Measurements from ENCODE around the gene CLCA1. TPM values are rescaled to one million over a fixed set of nuclear protein-coding genes. Genes with fewer than 3 reads are reported as not detected.

Gene CLCA1
- total RNA-seq, 1 experiment from 2014 or later: not detected

DNA sequence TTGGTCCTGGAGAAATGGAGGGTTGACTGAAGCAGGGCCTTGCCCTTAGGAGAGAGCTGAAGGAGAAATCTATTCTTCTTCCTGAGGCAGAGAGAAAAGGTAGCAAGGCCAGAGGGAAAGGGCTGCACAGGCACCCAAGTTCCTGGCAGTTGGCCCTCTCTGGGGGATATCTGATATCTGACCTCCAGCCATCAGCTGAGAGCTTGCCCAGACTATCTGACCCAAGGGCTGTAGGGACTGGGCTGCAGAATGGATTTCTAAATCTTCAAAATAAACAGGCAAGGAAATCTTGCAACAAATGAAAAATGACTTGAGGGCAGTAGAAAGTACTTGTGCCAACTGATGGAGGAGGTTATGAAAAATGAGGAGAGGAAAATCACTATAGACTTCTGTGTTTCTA is 45.3 kb upstream of the CLCA1 start:
- H3K4me1 Mint-ChIP-seq: peaks cover 2 to 5% of the 10 kb centered on the region in 2 experiments
- H3K79me2 ChIP-seq (ENCODE audit: insufficient read depth, low read length): no peaks in the 10 kb centered on the region
- no peak overlapping the region for H4K91ac ChIP-seq (ENCODE audit: insufficient read length, low read depth, low read length)
- H3K4me2 ChIP-seq (ENCODE audit: insufficient read depth, insufficient read length, low read length): no peak overlapping the region
- H3T11ph ChIP-seq (ENCODE audit: low read length): no peak overlapping the region
- no peak for DNase-seq
- H2BK12ac ChIP-seq (ENCODE audit: insufficient read length, low read depth, low read length): no peak overlapping the region
- H3K56ac ChIP-seq (ENCODE audit: insufficient read length, low read depth, low read length): no peak overlapping the region
- no peak overlapping the region for H2BK15ac ChIP-seq (ENCODE audit: low read depth, low read length)
- no peaks in the 10 kb centered on the region for H3K36me3 Mint-ChIP-seq (ENCODE audit: insufficient read depth in 1 of 3, low read depth in 3 of 3)
- no peak overlapping the region for H3K9ac ChIP-seq (ENCODE audit: extremely low read depth, insufficient read length, low read length)
- no peak overlapping the region for H3K4me3 Mint-ChIP-seq
- H2AK5ac ChIP-seq (ENCODE audit: insufficient read length, low read length): no peak overlapping the region
- no peak overlapping the region for H3K4ac ChIP-seq (ENCODE audit: low read depth, low read length)
- no peak overlapping the region for H2BK5ac ChIP-seq (ENCODE audit: insufficient read length, low read length)
- H3K4me1 ChIP-seq (ENCODE audit: insufficient read depth, low read length): no peaks in the 10 kb centered on the region
- H3K14ac ChIP-seq (ENCODE audit: insufficient read depth, low read length): no peak overlapping the region
- H3K27ac ChIP-seq (ENCODE audit: insufficient read length, low read depth, low read length): no peak overlapping the region
- H3K79me1 ChIP-seq (ENCODE audit: insufficient read depth, low read depth, low read length, poor library complexity, severe bottlenecking): no peaks in the 10 kb centered on the region
- H4K5ac ChIP-seq (ENCODE audit: insufficient read length, low read depth, low read length): no peak overlapping the region
- no peak overlapping the region for H3K23ac ChIP-seq (ENCODE audit: insufficient read length, low read depth, low read length)
- no peak overlapping the region for H3K18ac ChIP-seq (ENCODE audit: insufficient read length, low read depth, low read length)
- H3K9me3 Mint-ChIP-seq: no peaks in the 10 kb centered on the region
- H3K27me3 ChIP-seq (ENCODE audit: insufficient read depth, low read length): no peaks in the 10 kb centered on the region
- H2BK20ac ChIP-seq (ENCODE audit: low read depth, low read length, poor library complexity, severe bottlenecking): no peak overlapping the region
- TF ChIP-seq, protein P1, sequence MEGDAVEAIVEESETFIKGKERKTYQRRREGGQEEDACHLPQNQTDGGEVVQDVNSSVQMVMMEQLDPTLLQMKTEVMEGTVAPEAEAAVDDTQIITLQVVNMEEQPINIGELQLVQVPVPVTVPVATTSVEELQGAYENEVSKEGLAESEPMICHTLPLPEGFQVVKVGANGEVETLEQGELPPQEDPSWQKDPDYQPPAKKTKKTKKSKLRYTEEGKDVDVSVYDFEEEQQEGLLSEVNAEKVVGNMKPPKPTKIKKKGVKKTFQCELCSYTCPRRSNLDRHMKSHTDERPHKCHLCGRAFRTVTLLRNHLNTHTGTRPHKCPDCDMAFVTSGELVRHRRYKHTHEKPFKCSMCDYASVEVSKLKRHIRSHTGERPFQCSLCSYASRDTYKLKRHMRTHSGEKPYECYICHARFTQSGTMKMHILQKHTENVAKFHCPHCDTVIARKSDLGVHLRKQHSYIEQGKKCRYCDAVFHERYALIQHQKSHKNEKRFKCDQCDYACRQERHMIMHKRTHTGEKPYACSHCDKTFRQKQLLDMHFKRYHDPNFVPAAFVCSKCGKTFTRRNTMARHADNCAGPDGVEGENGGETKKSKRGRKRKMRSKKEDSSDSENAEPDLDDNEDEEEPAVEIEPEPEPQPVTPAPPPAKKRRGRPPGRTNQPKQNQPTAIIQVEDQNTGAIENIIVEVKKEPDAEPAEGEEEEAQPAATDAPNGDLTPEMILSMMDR (conservative IDR thresholded peaks at IDR 0.05): no peak
- H3K23me2 ChIP-seq (ENCODE audit: insufficient read length, low read depth, low read length, poor library complexity, severe bottlenecking): no peaks in the 10 kb centered on the region
- no peaks in the 10 kb centered on the region; the same call in 1 of the 2 replicates for H3K27me3 Mint-ChIP-seq (ENCODE audit: low read depth)
- H3K9me3 ChIP-seq (ENCODE audit: control insufficient read depth, low read depth, low read length): no peaks in the 10 kb centered on the region
- H2BK120ac ChIP-seq (ENCODE audit: low read depth, low read length, poor library complexity, severe bottlenecking): no peak overlapping the region
- H3K27ac Mint-ChIP-seq: no peak overlapping the region
- H4K8ac ChIP-seq (replicated peaks; ENCODE audit: insufficient read length, low read depth, low read length): no peak overlapping the region
- H2AFZ ChIP-seq (ENCODE audit: low read length): no peak overlapping the region
- no peaks in the 10 kb centered on the region for H4K20me1 ChIP-seq (ENCODE audit: control insufficient read depth, insufficient read depth, insufficient read length)

Measured in H9 (cell line).